GM12872 (cell line): ENCODE measurements around the gene STOM.

Experiments used
- TF ChIP-seq, protein P1 (sequence below): IDR thresholded peaks from 3 replicates; pipeline ENCODE4 v1.5.1; 2011; ENCODE audit warnings: low read depth, mild to moderate bottlenecking, low read length, moderate library complexity; ENCODE audit not compliant: insufficient read depth

The STOM gene

DNA sequence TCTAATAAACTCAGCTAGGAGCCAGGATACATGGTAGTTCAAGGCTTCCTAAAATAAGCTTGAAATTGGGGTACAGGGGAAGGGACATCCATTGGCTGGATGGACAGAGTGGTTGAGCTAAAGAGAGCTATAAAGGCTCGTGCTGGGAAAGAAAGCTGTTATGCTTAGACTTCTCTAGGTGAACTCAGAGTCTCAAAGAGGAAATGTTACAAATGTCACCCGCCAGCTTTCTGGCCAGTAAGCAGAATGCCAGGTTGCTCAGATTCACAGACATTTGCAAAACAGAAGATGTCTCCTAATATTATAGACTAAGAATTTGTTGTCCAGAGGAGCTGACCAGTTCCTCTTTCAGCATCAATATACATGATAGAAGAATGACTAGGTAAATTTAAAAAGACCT is 30.6 kb downstream of the STOM start:
- TF ChIP-seq, protein P1, sequence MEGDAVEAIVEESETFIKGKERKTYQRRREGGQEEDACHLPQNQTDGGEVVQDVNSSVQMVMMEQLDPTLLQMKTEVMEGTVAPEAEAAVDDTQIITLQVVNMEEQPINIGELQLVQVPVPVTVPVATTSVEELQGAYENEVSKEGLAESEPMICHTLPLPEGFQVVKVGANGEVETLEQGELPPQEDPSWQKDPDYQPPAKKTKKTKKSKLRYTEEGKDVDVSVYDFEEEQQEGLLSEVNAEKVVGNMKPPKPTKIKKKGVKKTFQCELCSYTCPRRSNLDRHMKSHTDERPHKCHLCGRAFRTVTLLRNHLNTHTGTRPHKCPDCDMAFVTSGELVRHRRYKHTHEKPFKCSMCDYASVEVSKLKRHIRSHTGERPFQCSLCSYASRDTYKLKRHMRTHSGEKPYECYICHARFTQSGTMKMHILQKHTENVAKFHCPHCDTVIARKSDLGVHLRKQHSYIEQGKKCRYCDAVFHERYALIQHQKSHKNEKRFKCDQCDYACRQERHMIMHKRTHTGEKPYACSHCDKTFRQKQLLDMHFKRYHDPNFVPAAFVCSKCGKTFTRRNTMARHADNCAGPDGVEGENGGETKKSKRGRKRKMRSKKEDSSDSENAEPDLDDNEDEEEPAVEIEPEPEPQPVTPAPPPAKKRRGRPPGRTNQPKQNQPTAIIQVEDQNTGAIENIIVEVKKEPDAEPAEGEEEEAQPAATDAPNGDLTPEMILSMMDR = no peak

DNA sequence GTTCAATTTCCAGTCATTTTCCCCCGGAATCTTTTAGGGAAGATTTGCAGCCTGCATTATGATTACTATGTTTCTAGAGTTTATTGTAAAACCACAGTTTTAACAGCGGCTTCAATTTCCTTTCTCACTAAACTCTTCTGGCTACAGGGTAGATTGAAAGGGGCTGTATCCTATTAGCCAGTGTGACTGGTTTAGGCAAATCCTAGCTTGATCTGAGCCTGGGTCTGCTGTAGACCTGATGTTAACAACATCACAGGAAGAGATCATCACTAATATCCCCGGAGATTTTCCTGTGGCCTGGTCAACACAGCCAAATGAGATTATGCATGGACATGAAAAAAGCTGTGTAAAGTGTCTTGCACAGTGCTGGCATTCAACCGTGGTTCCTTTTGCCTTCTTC is 33.4 kb downstream of the STOM start:
- TF ChIP-seq, protein P1 = no peak

DNA sequence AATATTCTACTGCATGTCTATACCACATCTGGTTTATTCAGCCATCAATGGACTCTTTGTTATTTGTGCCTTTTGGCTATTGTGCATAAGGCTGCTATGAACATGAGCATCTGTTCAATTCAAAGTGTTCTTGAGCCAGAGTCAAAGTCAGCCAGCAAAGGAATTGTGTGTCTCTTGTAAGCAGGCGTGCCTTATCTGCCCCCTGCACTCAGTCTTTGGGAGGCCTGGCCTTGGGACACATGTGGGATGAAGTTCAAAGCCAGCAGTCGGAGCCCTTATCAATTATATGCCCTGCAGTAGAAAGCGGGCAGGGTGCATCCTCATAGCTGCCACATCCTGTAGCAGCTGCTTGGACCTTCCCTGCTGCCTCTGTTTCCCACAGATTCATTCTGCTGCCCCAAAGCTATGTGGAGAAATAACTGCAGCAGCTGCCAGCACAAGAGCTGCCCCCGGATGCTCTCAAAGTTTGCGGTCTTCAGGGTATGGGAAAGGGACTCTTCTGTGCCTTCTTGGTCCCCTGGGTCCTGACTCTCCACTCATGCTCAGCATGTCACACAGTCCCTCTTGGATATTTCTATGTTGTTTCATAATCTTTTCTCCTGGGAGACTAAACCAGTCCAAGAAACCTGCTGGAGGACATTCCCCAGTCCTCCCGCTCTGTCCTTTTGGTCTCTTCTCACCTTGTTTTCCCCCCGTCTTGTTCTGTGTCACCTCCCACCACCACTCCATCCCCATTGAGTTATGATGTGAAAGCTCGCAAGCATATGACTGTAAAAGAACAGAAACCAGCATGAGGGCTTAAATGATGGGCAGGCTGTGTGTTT is 35.9 kb downstream of the STOM start:
- TF ChIP-seq, protein P1 = no peak

DNA sequence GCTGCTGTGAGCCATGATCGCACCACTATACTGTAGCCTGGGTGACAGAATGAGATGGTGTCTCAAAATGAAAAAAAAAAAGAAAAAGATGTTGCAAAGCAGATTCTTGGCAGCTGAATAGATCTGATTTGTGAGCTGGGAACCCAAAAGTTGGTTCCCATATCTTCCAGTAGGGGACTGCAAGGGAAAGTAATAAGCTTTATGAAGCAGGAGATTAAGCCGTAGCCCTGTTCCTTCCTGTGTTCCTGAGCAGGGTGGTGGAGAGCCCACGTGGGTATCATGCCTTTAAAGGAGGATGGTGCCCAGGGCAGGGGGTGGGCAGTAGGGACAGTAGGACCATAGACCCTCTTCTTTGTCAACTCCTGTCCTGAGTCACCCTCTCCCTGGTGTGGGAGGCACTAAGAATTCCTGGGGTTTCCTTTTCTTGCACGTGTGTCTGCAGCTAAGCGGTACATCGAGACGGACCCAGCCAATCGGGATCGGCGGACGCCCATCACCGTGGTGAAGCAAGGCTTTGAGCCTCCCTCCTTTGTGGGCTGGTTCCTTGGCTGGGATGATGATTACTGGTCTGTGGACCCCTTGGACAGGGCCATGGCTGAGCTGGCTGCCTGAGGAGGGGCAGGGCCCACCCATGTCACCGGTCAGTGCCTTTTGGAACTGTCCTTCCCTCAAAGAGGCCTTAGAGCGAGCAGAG is 37.9 kb downstream of the STOM start:
- TF ChIP-seq, protein P1 = no peak

DNA sequence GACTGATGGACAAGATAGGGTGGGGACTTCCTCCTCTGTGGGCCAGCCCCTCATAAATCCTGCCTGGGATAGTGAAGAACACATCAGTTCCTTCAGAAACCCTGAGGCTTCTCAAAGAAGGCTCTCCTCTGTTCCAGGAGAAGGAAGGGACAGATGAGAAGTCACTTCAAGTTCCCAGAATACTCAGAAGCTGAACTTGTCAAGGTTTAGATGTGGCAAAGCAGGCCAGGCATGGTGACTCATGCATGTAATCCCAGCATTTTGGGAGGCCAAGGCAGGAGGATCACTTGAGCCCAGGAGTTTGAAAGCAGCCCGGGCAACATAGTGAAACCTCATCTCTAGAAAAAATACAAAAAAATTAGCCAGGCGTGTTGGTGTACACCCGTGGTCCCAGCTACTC is 38.5 kb downstream of the STOM start:
- TF ChIP-seq, protein P1 = no peak

DNA sequence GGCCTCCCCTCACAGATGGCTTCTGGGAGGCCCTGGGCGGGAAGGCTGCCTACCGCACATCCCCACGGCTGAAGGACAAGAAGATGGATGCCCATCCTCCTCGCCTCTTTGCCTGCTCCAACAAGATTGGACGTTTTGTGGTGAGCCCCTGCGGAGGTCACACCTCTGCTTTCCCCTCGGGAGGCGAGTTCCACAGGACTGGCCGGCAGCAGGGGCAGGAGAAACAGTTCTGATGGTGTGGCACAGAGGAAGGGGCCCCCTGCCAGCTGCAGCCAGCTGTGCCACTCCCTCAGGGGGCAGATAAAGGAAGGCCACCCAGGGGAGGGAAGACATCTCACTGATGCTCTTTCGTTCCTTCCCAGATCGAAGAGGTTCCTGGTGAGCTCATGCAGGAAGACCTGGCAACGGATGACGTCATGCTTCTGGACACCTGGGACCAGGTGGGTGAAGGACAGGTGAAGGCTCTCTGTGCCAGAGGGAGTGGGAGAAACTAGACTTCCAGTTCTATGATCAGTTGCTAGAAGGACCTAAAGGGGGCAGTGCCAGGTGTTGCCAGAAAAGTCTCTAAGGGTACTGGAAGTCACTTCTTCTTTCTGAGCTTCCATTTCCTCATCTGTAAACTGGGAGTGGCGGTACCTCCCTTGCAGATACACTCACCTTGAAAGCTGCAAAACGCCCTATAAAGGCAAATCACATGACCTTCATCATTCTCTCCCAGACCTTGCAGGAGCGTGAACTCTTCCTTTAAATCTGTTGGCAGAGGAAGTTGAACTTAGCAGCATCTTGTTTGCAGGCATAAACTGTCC is 41.0 kb downstream of the STOM start:
- TF ChIP-seq, protein P1 = no peak

DNA sequence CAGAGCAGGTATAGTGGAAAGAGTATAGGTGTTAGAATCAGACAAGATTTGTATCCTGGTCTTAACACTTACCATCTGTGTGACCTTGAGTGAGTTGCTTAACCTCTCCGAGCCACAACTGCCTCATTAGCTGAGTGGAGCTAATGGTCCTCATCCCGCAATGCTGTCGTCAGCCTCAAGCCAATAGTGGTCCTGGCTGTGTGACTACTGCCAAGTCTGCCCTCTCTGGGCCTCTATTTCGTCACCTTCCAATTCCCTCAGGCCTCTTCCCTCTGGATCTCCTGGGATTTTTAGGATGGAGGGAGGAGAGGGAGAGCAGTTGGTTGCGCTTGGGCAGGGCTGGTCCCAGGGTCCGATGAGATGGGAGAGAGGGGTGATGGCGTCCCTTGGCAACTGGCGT is 41.6 kb downstream of the STOM start:
- TF ChIP-seq, protein P1 = no peak
